ENCODE data around the gene DIO2.

DIO2 gene

DNA sequence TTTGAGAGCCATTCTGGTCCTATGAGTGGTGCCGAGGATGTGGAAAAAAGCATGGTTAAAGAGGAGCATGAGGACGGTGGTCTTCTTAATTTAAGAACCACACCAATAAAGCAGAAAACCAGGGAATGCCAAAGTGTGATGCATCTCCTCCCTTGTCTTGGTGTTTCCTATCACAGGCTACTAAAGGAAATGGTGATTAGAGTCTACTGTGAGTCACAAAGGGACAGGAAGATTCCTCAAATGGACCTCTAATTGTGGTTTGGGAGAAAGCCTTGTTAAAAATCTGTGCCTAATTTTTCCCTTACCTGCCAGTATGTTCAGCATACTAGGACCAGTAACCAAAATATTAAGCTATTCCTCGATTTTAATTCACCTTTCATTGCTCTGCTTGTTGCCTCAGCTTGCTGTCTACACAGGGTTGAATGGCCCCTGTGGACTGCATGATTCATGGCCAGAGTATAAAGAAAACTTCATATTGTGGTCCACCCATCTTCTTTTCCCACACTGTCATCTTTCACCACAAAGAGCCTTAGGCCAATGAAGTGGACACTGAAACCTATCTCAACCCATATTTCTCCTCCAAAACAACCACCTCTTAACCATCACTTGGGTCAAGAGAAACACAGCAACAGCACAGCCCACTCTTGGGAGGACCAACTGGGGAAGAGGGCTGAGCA is 38.8 kb downstream of the DIO2 start:
- DNase-seq (ENCODE audit: low spot score) (no peak), FAIRE-seq (no peak)

DNA sequence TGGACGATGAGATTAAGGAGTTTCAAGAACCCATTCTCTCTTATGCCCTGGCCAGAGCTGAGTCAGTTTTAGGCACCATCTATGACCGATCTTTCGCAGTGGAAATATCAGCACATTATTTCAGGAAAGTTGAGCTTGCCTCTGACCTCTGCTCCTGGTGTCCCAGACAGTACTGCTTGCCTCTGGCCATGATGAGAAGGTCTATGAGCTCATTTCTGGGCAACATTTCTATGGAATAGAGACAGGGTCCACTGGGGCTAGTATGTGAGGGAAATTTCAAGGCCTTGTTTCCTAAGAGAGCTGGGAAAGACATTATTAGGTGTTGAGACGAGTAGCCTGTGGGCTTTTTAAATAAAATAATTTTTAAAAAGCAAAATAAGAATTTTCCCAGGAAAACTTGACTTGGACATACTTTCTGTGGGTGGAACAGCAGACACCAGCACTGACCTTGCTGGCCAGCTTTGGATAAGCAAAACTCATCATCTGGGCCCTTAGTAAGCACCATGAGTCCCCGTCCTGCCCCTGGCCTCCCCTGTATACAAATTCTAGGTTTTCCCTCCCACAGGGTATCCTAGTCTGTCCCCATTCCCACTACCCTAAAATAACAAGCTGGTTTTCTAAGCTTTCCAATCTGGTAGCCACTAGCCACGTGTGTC is 43.4 kb downstream of the DIO2 start:
- FAIRE-seq, result no peak
- no peak for DNase-seq (ENCODE audit: low spot score)

DNA sequence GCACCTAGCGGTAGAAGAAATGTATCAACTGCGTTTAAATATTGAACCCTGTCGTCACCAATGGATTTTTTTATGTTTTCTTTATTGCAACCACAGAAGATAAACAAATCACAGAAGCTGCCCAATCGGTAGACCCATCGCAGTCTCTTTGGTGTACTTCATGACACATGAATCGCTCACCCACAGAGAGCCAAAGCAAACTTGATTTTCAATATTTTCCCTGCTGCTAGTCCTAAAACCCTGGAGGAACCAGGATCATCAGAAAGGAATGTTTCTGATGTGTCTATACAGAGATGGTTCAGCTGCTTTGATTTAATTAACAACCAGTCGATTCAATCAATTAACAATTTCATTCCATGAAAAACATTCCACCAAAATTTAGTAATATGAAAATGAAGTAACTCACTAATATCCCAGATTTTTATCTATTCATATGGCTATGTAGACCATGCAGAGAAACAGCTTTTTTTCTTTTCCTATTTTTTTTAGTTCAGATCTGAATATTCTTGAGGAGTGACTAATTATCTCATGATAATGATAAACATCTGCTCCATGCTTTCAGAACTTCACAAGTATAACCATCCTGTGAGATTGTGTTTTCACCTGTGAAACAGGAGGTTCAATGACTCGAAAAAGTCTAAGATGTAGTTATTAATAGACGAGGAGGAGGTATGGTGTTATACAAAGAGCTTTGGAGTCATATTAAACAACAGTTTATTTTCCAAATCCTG is 46.1 kb downstream of the DIO2 start:
- no peak for FAIRE-seq
- no peak for DNase-seq (ENCODE audit: low spot score)

DNA sequence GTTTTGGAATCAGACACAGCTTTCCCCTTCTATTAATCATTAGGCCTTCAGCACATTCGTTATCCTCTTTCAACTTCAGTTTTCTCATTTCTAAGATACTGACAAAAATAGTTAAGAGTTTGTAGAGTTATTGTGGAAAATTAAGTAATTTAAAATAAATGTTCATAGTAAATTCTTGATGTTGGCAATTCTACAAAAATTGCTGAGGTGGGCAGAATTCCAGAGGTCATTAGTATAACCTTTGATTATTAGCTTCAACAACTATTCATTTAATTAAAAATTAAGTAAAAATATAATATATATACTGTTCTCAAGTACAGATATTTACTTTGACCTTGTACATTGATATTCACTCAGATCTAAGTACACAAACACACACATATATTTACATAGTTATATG is 58.5 kb downstream of the DIO2 start:
- DNase-seq (ENCODE audit: low spot score) (no peak), FAIRE-seq (no peak)

DNA sequence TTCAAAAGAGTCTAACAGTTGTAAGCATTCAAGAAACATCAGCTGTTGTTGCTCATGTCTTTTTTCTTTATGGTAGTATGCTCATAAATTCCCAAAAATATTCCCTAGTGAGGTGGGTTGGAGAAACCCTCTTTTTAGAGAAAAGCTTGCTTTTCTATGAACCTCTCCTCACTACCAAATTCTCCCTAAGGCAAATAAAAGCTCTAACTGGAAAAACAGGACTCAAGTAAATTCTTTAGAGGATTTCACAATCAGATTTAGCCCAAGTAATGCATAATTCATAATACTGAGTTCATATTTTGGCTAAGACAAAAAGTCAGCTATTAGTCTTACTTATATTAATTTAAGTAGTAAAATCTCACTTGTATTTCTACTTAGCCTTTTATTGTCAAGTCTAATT is 59.1 kb downstream of the DIO2 start:
- DNase-seq (ENCODE audit: low spot score) (no peak), FAIRE-seq (no peak)

DNA sequence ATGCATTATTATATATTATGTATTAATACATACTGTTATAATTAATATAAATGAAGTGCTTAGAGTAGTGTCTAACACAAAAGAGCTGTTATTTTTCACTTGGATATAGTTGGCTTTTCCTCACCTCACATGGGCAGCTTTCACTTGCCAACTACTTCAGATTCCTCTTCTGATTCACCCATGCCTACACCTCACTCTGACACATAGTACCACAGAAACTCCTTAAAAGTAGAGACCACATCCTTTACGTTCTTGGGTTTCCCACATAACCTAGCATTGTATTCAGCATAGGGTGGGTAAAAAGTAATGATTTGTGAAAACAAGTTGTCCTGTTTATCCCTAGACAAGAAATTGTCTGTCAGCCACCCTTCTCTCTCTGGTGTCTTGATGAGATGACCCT is 61.0 kb downstream of the DIO2 start:
- DNase-seq (ENCODE audit: low spot score) (no peak), FAIRE-seq (no peak)
